GM12874 (cell line): ENCODE results near the gene PUS10.

Experiments
- TF ChIP-seq, protein P1 (sequence below): IDR thresholded peaks from 2 replicates; pipeline ENCODE4 v1.5.1; 2011; ENCODE audit warnings: low read depth, mild to moderate bottlenecking, control low read depth, low read length, moderate library complexity; ENCODE audit not compliant: insufficient read depth

Gene PUS10

DNA sequence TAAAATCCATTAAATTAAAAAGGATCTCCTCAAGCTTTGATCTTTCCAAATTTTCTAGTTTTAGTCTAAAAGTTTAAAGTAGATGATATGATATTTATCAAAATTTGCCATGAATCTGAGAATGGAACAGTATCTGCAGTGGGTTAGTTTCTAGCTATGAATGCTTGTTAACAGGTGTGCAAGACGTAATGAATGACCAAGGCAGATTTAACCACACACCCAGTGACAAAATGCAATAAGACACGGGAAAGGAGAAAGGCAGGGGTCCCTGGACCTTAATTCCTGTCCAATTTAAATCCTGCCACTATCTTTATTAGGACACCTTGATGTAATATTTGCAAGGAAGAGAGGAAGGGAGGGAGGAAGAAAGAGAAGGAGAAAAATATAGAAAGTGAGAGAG is 31.0 kb downstream of the PUS10 start:
- TF ChIP-seq, protein P1, sequence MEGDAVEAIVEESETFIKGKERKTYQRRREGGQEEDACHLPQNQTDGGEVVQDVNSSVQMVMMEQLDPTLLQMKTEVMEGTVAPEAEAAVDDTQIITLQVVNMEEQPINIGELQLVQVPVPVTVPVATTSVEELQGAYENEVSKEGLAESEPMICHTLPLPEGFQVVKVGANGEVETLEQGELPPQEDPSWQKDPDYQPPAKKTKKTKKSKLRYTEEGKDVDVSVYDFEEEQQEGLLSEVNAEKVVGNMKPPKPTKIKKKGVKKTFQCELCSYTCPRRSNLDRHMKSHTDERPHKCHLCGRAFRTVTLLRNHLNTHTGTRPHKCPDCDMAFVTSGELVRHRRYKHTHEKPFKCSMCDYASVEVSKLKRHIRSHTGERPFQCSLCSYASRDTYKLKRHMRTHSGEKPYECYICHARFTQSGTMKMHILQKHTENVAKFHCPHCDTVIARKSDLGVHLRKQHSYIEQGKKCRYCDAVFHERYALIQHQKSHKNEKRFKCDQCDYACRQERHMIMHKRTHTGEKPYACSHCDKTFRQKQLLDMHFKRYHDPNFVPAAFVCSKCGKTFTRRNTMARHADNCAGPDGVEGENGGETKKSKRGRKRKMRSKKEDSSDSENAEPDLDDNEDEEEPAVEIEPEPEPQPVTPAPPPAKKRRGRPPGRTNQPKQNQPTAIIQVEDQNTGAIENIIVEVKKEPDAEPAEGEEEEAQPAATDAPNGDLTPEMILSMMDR = no peak

DNA sequence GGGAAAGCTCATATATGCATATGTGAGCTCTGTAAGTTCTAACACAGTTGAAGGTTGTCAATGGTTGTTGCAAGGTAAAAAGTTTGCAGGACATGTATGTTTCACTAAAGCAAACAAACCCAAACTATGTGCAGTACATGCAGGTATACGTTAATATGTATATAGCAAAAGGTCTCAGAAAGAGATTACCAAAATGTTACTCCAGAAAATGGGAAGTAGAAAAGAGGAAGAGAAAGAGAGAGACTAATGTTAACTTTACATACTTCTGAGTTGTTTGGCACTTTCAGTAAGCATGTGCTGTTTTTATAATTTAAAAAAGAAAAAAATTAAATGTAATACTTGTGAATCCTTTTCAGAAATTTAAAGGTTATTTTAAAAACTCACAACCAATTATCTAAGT is 33.3 kb downstream of the PUS10 start:
- TF ChIP-seq, protein P1 = no peak

DNA sequence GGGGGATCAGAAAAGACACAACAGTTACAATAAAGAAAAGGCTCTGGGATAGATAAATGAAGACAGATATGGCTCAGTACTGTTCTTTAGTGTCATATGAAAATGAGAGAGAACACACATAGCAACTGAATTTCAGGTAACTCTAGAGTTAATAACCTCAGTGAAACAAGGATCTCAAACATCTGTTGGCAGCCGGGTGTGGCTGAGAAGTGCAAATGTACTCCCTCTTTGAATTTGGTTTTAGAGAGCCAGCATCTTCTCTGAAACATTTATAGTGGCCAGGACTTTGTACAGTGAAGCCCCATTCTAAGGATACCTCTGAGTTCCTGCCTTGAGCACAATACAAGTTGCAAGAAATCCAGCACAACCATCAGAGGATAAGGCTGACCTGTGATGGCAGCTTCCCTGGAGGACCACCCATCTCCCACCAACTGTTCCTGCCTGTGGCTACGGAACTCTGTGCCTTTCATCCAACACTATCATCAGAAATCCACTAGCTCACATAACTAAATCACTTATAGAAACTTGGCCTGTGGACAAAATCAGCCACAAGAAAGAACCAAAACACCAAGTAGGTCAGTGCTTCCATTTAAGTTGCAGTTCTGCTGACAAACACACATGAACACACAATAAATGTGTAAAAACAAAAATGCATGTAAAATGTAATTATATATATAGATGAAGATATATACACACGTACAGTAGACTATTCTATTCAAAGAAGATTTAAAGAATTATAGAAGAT is 37.8 kb downstream of the PUS10 start:
- TF ChIP-seq, protein P1 = no peak

DNA sequence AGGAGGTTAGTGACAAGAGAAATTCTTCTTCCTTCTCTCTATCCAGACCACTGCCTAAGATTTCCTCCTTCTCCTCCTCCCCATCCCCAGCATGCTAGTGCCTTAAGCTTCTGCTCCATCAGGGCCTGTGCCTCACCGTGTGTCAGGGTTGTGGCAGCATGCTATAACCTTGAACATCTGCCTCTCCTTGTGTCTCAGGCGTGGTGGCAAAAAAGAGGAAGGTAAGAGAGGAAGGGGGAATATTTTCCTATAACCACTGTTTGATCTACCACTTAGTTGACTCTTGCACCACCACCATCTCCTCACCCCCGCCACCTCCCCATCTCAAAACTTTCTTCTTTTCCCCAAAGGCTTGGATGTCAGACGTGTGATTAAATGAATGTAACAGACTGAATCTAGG is 38.8 kb downstream of the PUS10 start:
- TF ChIP-seq, protein P1 = no peak

DNA sequence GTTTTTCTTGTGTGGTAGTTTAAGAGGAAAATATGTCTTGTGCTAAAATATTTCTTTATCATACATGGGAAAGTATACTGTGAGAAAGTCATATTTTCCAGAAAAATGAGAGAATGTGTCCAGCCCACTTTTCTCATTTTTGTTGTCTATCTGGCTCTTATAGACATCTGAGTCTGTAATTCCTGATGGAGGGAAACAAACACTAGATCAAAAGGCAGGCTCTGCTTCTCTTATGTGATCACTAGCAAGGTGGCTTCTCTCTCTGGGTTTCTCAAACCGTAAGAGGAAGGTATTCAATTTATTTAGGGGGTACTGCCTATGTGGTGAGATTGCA is 40.5 kb downstream of the PUS10 start:
- TF ChIP-seq, protein P1 = no peak

DNA sequence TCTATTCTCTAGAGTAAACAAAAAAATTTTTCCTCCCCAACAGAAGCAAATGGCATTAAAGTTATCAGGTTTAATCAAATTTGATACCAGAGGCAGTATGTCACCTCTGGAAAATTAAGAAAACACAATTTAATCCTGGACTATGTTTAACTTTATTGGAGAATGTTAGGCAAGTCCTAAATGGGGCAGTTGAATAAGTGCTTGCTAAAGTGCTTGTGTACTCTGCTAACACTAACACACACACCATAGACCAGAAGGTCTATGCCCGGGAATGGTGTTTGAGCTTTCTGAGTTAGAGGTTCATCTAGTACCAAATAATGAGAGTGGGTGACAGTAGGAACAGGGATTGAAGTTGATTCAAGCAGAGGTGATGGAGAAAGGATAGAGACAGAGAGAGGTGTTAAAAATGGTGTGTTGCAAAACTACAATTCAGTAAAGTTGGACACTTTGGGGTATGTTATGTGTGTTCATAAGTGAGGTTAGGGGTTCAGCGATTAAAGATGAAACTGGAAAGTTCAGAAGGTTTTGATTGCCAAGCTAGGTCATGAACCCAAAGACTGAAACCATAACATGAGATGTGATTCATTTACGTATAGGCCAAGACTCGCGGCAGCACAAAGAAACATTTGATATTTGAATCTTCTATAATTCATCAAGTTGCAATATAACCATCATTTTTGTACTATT is 41.0 kb downstream of the PUS10 start:
- TF ChIP-seq, protein P1 = no peak

DNA sequence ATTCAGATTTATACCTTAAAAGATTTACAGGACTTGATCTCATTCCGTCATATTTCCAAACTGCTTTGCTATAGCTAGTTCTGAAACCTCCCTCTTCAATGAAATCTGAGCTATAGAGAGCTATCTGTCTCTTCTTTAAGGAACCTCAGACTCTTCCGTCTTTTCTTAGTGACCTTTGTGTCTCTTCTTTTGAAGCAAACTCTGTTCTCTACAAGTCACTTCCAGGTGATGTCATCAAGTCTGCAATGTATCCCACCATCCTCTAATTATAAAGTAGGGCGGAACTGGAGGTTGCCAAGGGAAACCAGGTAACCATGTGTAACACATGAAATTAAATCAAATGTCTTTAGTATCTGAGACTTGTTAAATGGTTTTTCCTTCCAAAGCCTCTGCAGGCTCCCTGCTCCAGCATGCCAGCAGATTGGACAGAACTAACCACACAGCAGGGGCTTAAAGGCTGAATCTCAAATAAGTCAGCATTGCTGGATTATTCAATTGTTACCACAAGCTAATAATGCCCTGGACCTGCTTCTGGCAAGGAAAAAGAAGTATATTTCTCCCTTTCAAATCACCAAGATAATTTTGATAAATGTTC is 41.7 kb downstream of the PUS10 start:
- TF ChIP-seq, protein P1 = no peak
